NCI-H526 (cell line): ENCODE data around the gene PDE5A.

Experiments
- DNase-seq, 2 experiments: peaks; one replicate each; lab custom pipeline; 2025; lab: John Stamatoyannopoulos, UW

The PDE5A gene

GRCh38 chr4:119585771-119586170 lies 42.8 kb downstream of the PDE5A start:
- DNase-seq: no peak

- no peak for DNase-seq
Observed at GRCh38 chr4:119581190-119581873, 47.3 kb downstream of the PDE5A start.

GRCh38 chr4:119580293-119580692 lies 48.3 kb downstream of the PDE5A start:
- no peak for DNase-seq

GRCh38 chr4:119579823-119580222 lies 48.8 kb downstream of the PDE5A start:
- DNase-seq: no peak

- no peak for DNase-seq
Observed at GRCh38 chr4:119570401-119570800, 58.2 kb downstream of the PDE5A start.

GRCh38 chr4:119564106-119564505 lies 64.5 kb downstream of the PDE5A start:
- DNase-seq: no peak

GRCh38 chr4:119559044-119559647 lies 69.5 kb downstream of the PDE5A start:
- peak; percentile 36 to 64 for DNase-seq

- DNase-seq: no peak
Observed at GRCh38 chr4:119550857-119551532, 77.6 kb downstream of the PDE5A start.

GRCh38 chr4:119549639-119550038 lies 79.0 kb downstream of the PDE5A start:
- DNase-seq: no peak

GRCh38 chr4:119543779-119544178 lies 84.8 kb downstream of the PDE5A start:
- DNase-seq: no peak

GRCh38 chr4:119543187-119543586 lies 85.4 kb downstream of the PDE5A start:
- no peak for DNase-seq

GRCh38 chr4:119540249-119540648 lies 88.4 kb downstream of the PDE5A start:
- no peak for DNase-seq

- no peak for DNase-seq
Observed at GRCh38 chr4:119537586-119537985, 91.0 kb downstream of the PDE5A start.

GRCh38 chr4:119536572-119537528 lies 91.8 kb downstream of the PDE5A start:
- no peak for DNase-seq

- no peak for DNase-seq
Observed at GRCh38 chr4:119532319-119532718, 96.3 kb downstream of the PDE5A start.

GRCh38 chr4:119529788-119530187 lies 98.8 kb downstream of the PDE5A start:
- DNase-seq: no peak

GRCh38 chr4:119526786-119527550 lies 101.6 kb downstream of the PDE5A start:
- no peak for DNase-seq

- no peak for DNase-seq
Observed at GRCh38 chr4:119525771-119526712, 102.6 kb downstream of the PDE5A start.

GRCh38 chr4:119525005-119525749 lies 103.4 kb downstream of the PDE5A start:
- no peak for DNase-seq

- DNase-seq: no peak
Observed at GRCh38 chr4:119523399-119523798, 105.2 kb downstream of the PDE5A start.
